22Rv1 (cell line): Measurements from ENCODE around the gene KRTAP10-2.

Source experiments
- ZFX ChIP-seq: fragments of 450-650 bp; IDR thresholded peaks from 2 replicates; pipeline ENCODE4 v1.6.1; 2017; ENCODE audit warnings: antibody characterized with exemption, borderline replicate concordance
- TF ChIP-seq, protein P1 (sequence below): fragments of 450-650 bp; IDR thresholded peaks from 2 replicates; pipeline ENCODE4 v1.5.1; 2017; ENCODE audit warnings: mild to moderate bottlenecking

- TF ChIP-seq, protein P1, sequence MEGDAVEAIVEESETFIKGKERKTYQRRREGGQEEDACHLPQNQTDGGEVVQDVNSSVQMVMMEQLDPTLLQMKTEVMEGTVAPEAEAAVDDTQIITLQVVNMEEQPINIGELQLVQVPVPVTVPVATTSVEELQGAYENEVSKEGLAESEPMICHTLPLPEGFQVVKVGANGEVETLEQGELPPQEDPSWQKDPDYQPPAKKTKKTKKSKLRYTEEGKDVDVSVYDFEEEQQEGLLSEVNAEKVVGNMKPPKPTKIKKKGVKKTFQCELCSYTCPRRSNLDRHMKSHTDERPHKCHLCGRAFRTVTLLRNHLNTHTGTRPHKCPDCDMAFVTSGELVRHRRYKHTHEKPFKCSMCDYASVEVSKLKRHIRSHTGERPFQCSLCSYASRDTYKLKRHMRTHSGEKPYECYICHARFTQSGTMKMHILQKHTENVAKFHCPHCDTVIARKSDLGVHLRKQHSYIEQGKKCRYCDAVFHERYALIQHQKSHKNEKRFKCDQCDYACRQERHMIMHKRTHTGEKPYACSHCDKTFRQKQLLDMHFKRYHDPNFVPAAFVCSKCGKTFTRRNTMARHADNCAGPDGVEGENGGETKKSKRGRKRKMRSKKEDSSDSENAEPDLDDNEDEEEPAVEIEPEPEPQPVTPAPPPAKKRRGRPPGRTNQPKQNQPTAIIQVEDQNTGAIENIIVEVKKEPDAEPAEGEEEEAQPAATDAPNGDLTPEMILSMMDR = no peak
- no peak for TF ChIP-seq ZFX
These were observed 6.4 kb upstream of the KRTAP10-2 start for GRCh38 chr21:44557491-44558328.
